ENCODE results near the gene GRK3.

GRK3 gene

GRCh38 chr22:25765801-25766200, 201.3 kb downstream of the GRK3 start:
- H3K4me3 ChIP-seq (ENCODE audit: low read depth, low read length), result no peak overlapping the region
- no peak for TF ChIP-seq CTCF (IDR thresholded peaks at IDR 0.05; ENCODE audit: low read depth, low read length, missing control alignments)
- DNase-seq (ENCODE audit: low read depth), result no peak

DNA sequence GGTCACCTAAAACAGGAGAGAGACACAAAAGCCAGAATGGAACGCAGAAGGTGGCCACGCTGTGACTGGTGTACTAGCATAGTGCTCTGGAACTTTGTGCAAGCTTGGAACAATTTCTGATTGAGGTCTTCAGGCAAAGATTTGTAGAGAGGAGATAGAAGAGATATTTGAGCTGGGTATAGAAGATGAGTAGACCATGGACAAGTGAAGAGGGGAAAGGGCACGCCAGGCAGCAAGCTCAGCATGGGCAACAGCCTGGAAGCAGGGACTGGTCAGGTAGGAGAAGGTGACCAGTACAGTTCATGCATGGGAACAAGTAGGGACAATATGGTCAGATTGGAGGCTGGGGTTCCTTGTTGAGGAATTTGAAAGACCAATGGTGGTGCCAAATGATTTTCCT, 201.9 kb downstream of the GRK3 start:
- no peak for TF ChIP-seq CTCF (IDR thresholded peaks at IDR 0.05; ENCODE audit: low read depth, low read length, missing control alignments)
- no peak overlapping the region for H3K4me3 ChIP-seq (ENCODE audit: low read depth, low read length)
- DNase-seq (ENCODE audit: low read depth), result no peak

DNA sequence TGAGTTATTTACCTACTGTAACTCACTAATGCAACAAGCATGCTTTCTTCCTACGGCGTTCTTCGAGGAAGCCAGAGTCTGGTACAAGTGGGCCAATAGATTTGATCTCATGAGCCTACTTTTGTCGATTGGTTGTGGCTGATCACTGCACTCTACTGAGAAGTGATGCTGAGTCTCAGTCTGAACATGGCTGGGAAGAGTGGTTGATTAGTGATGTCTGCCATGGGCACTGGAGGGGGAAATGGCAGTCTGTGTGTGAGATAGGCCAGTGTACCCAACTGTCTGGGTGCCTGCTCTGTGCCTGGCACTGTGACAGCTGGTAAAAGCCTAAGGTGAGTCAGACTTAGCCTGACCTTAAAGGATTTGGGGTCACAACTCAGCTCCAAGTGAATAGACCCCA, 205.9 kb downstream of the GRK3 start:
- DNase-seq (ENCODE audit: low read depth), result no peak
- H3K4me3 ChIP-seq (ENCODE audit: low read depth, low read length), result no peak overlapping the region
- no peak for TF ChIP-seq CTCF (IDR thresholded peaks at IDR 0.05; ENCODE audit: low read depth, low read length, missing control alignments)

GRCh38 chr22:25772288-25772687, 207.8 kb downstream of the GRK3 start:
- TF ChIP-seq CTCF (IDR thresholded peaks at IDR 0.05; ENCODE audit: low read depth, low read length, missing control alignments), result no peak
- DNase-seq (ENCODE audit: low read depth), result no peak
- H3K4me3 ChIP-seq (ENCODE audit: low read depth, low read length), result no peak overlapping the region

DNA sequence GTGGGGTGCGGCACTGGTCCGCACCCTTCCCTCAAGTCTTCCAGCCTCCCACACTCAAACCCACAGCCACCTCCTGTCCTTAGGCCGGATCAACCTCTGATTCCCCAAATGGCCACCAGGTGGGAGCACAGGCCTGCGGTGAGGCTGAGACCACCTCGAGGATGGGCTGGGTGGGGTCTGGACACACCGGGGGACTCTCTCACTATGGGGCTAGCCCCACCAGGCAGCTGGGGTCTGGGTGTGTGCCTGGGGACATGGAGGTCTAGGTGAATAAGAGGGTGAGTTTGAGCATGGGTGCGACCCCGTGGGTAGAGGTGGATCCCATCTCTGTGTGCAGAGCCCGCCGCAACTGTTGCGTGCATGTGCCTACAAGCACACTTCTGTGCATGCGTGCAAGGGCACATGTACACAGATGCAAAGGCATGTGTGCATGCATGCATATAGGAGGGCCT, 210.1 kb downstream of the GRK3 start:
- TF ChIP-seq CTCF (IDR thresholded peaks at IDR 0.05; ENCODE audit: low read depth, low read length, missing control alignments), result peak; percentile 72
- H3K4me3 ChIP-seq (ENCODE audit: low read depth, low read length), result no peak overlapping the region
- DNase-seq (ENCODE audit: low read depth), result no peak

- H3K4me3 ChIP-seq (ENCODE audit: low read depth, low read length), result no peak overlapping the region
- DNase-seq (ENCODE audit: low read depth), result no peak
- TF ChIP-seq CTCF (IDR thresholded peaks at IDR 0.05; ENCODE audit: low read depth, low read length, missing control alignments), result no peak
Observed at GRCh38 chr22:25775531-25775930, 211.1 kb downstream of the GRK3 start.

GRCh38 chr22:25777411-25777810, 212.9 kb downstream of the GRK3 start:
- TF ChIP-seq CTCF (IDR thresholded peaks at IDR 0.05; ENCODE audit: low read depth, low read length, missing control alignments), result no peak
- H3K4me3 ChIP-seq (ENCODE audit: low read depth, low read length), result no peak overlapping the region
- no peak for DNase-seq (ENCODE audit: low read depth)
